DND-41 (cell line): Measurements from ENCODE around the gene LAPTM4A.

ENCODE experiments used
- CTCF ChIP-seq: IDR thresholded peaks from 2 replicates; pipeline ENCODE4 v1.5.1; 2012; ENCODE audit warnings: borderline replicate concordance, low read length, moderate library complexity, mild to moderate bottlenecking; ENCODE audit not compliant: poor library complexity, severe bottlenecking; ENCODE audit errors: extremely low read depth
- EZH2 ChIP-seq: IDR thresholded peaks from 3 replicates; pipeline ENCODE4 v1.6.1; 2012; ENCODE audit warnings: borderline replicate concordance, low read depth, mild to moderate bottlenecking, moderate library complexity, low read length, inconsistent platforms; ENCODE audit not compliant: severe bottlenecking

DNA sequence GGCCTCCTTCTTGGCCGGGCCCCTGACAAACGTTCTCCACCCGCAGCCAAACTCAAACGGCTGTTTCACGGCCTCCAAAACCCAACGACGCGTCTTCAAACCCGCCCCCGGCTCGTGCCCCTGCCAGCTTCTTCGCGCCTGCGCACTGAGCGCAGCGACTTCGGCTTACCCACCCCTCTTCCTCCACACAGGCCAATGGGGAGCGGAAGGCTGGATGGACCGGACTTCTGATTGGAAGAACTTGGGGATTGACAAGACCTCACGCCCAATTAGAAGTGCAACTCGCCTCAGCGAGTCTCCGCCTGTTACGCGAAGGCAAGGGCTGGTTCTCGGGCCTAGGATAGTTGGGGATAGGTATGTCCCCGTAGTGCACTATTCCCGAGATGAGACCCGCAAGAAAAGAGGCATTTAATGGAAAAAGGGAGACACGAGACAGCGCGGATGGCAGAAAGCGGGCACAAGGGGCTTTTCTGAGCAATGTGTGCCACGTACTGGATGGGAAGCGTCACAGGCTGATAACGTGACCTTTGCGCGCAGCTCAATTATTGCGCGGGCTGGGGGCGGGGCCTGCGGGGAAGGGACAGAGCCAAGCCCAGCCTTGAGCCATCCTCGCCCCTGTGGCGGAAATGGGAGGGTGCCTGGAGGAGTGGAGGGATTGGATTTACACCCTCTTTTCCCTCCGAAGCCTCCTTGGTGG, at the start of gene LAPTM4A:
- TF ChIP-seq CTCF (no peak), EZH2 (no peak)
